SK-N-SH (cell line): Measurements from ENCODE around the gene PUS1. TPM values are rescaled to one million over a fixed set of nuclear protein-coding genes. Genes with fewer than 3 reads are reported as not detected.
"Not testable (repeated sequence)": the region's sequence is repeated elsewhere in the genome, so short reads cannot be mapped to it uniquely, and the experiment has no call there.

Experiments
- CTCF ChIA-PET: fragments of 300-600, 350-600 bp; formaldehyde crosslinking; extraction: SDS; loops from one replicate; lab custom pipeline; 2021; lab: Yijun Ruan, JAX
- POLR2A ChIA-PET: fragments of 350-600 bp; sonication (Branson Sonifier 250); formaldehyde crosslinking; extraction: SDS; loops from one replicate; lab custom pipeline; 2020; ENCODE audit warnings: antibody characterized with exemption, inconsistent platforms; lab: Yijun Ruan, JAX
- DNase-seq: peaks from one replicate; pipeline ENCODE4 v3.0.0; 2012
- H2AFZ ChIP-seq: fragments of 200-600 bp; sonication (generic); 2 replicates; pipeline ENCODE4 v1.8.1; 2016; ENCODE audit warnings: antibody characterized with exemption, mild to moderate bottlenecking, low read depth
- H3F3A ChIP-seq: fragments of 200-600 bp; sonication (generic); replicated peaks from 2 replicates; pipeline ENCODE3; 2016; ENCODE audit warnings: antibody characterized with exemption, mild to moderate bottlenecking; ENCODE audit not compliant: insufficient read depth
- H3K27ac ChIP-seq, 2 experiments: fragments of 200-500 bp in 1 of 2; fragments of 200-600 bp in 1 of 2; sonication (Bioruptor generic) in 1 of 2; sonication (generic), shearing (Covaris generic) in 1 of 2; 2 replicates each; pipeline versions ENCODE4 v1.5.1 to v1.6.1; 2014 to 2016; ENCODE audit warnings: low read depth in 2 of 2, inconsistent platforms in 1 of 2, low read length in 1 of 2, mild to moderate bottlenecking in 1 of 2, mixed read lengths in 1 of 2
- H3K27me3 ChIP-seq: fragments of 200-600 bp; sonication (generic), shearing (Covaris generic); 2 replicates; pipeline ENCODE4 v1.6.1; 2016; ENCODE audit warnings: mixed run types; ENCODE audit not compliant: insufficient read depth
- H3K36me3 ChIP-seq, 2 experiments: fragments of 200-500 bp in 1 of 2; fragments of 200-600 bp in 1 of 2; sonication (Bioruptor generic) in 1 of 2; sonication (generic) in 1 of 2; replicated peaks in 1 of 2; 2 replicates each; pipeline versions ENCODE3 to v1.5.1; 2014 to 2016; ENCODE audit warnings: low read length in 1 of 2, mild to moderate bottlenecking in 1 of 2; ENCODE audit not compliant: insufficient read depth in 2 of 2, control insufficient read depth in 1 of 2
- H3K4me1 ChIP-seq, 2 experiments: fragments of 200-500 bp in 1 of 2; fragments of 200-600 bp in 1 of 2; sonication (Bioruptor generic) in 1 of 2; sonication (generic), shearing (Covaris generic) in 1 of 2; 2 replicates each; pipeline versions ENCODE4 v1.5.1 to v1.6.1; 2014 to 2016; ENCODE audit warnings: low read depth in 1 of 2, low read length in 1 of 2, mixed run types in 1 of 2; ENCODE audit not compliant: insufficient read depth in 2 of 2, control insufficient read depth in 1 of 2
- H3K4me2 ChIP-seq: fragments of 200-600 bp; sonication (generic), shearing (Covaris generic); 2 replicates; pipeline ENCODE4 v1.6.1; 2017; ENCODE audit warnings: mixed run types
- H3K4me3 ChIP-seq, 2 experiments: fragments of 200-500 bp in 1 of 2; fragments of 200-600 bp in 1 of 2; sonication (Bioruptor generic) in 1 of 2; sonication (generic), shearing (Covaris generic) in 1 of 2; 2 replicates each; pipeline versions ENCODE4 v1.5.1 to v1.8.1; 2014 to 2016; ENCODE audit warnings: low read depth in 2 of 2, inconsistent platforms in 1 of 2, low read length in 1 of 2, mild to moderate bottlenecking in 1 of 2, mixed read lengths in 1 of 2, moderate library complexity in 1 of 2
- H3K79me2 ChIP-seq: fragments of 200-600 bp; sonication (generic); 2 replicates; pipeline ENCODE4 v1.8.1; 2017; ENCODE audit warnings: mild to moderate bottlenecking; ENCODE audit not compliant: insufficient read depth
- H3K9ac ChIP-seq: fragments of 200-600 bp; sonication (generic); 2 replicates; pipeline ENCODE4 v1.6.1; 2017; ENCODE audit warnings: mixed run types
- H3K9me2 ChIP-seq: fragments of 200-600 bp; sonication (generic); 2 replicates; pipeline ENCODE4 v1.6.1; 2017; ENCODE audit warnings: mixed run types
- H3K9me3 ChIP-seq: fragments of 200-600 bp; sonication (generic); 2 replicates; pipeline ENCODE4 v1.6.1; 2017; ENCODE audit warnings: mixed run types, mild to moderate bottlenecking, moderate library complexity
- H4K20me1 ChIP-seq: fragments of 200-600 bp; sonication (generic); 2 replicates; pipeline ENCODE4 v1.6.1; 2017; ENCODE audit warnings: mild to moderate bottlenecking, mixed run types; ENCODE audit not compliant: insufficient read depth
- CHD2 ChIP-seq: fragments of 150-350 bp; IDR thresholded peaks from 2 replicates; pipeline ENCODE4 v1.6.1; 2018; ENCODE audit warnings: low read length; ENCODE audit not compliant: partially characterized antibody
- ELF1 ChIP-seq: IDR thresholded peaks from 2 replicates; pipeline ENCODE4 v1.4.0; 2012
- FOXM1 ChIP-seq: IDR thresholded peaks from 2 replicates; pipeline ENCODE4 v1.4.0; 2012; ENCODE audit warnings: low read depth, mild to moderate bottlenecking
- GABPA ChIP-seq: IDR thresholded peaks from 2 replicates; pipeline ENCODE4 v1.4.0; 2012; ENCODE audit warnings: low read depth, mild to moderate bottlenecking
- JUND ChIP-seq: IDR thresholded peaks from 2 replicates; pipeline ENCODE4 v1.4.0; 2012
- RAD21 ChIP-seq: IDR thresholded peaks from 2 replicates; pipeline ENCODE4 v1.6.1; 2012; ENCODE audit warnings: mild to moderate bottlenecking, low read length
- RCOR1 ChIP-seq: fragments of 150-350 bp; IDR thresholded peaks from 2 replicates; pipeline ENCODE4 v1.6.1; 2017; ENCODE audit warnings: antibody characterized with exemption, low read length
- RXRA ChIP-seq: IDR thresholded peaks from 2 replicates; pipeline ENCODE4 v1.4.0; 2012; ENCODE audit warnings: low read depth, mild to moderate bottlenecking, borderline replicate concordance
- YY1 ChIP-seq: IDR thresholded peaks from 2 replicates; pipeline ENCODE4 v1.4.0; 2012; ENCODE audit warnings: low read depth, mild to moderate bottlenecking
- WGBS: methylation state at CpG from one replicate; pipeline ENCODE4 v1.1.6; 2017; ENCODE audit warnings: low lambda C conversion rate; 5-methylcytosine and 5-hydroxymethylcytosine counted together
- polyA plus RNA-seq, 3 experiments: library from polyadenylated mRNA; depleted of rRNA; stranded (reverse); fragments of >200 nt; gene quantifications; 2 replicates each; pipeline ENCODE4 v1.2.3, GENCODE V29; 2012
- TF ChIP-seq, protein P1 (sequence below): fragments of 150-350 bp; IDR thresholded peaks from 2 replicates; pipeline ENCODE4 v1.6.1; 2017; ENCODE audit warnings: antibody characterized with exemption, low read length, low read depth, borderline replicate concordance
- TF ChIP-seq, protein P2 (sequence below): fragments of 200-600 bp; sonication (generic); IDR thresholded peaks from 2 replicates; pipeline ENCODE4 v1.6.1; 2017; ENCODE audit warnings: antibody characterized with exemption, mild to moderate bottlenecking, moderate library complexity
- TF ChIP-seq, protein P3 (sequence below): IDR thresholded peaks from 2 replicates; pipeline ENCODE4 v1.4.0; 2012; ENCODE audit warnings: low read depth, borderline replicate concordance
- TF ChIP-seq, protein P4 (sequence below): IDR thresholded peaks from 2 replicates; pipeline ENCODE4 v1.4.0; 2012; ENCODE audit warnings: low read depth
- TF ChIP-seq, protein P5 (sequence below): fragments of 150-350 bp; IDR thresholded peaks from 2 replicates; pipeline ENCODE4 v1.6.1; 2016; ENCODE audit warnings: mild to moderate bottlenecking, low read depth, low read length

PUS1 gene
- polyA plus RNA-seq, 1 of the 3 experiments (the other 2 are of a cell fraction), result 53.1 TPM

DNA sequence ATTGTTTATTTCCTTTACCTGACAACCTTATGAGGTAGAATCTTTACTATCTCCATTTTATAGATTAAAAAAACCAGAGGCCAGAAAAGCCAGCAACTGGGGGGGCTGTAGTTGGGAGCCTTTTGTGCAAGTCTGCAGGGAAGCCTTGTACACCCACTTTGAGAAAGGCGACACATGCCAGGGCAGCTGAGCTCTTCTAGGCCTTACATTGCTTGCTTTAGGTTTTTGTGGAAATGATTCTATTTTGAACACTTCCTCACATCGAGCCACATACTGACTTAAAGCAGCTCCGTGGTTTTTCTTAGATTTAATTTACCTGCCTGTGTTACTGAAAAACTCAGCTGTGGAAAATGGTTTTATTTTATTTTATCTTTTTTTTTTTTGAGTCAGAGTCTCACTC is 55.3 kb downstream of the PUS1 start:
- Histone ChIP-seq H4K20me1 (peaks cover 18% of the 10 kb centered on the region), H3K9me3 (no peaks in the 10 kb centered on the region), H2AFZ (no peak overlapping the region), H3K9ac (no peak overlapping the region), H3K27ac (no peak overlapping the region), H3K4me2 (no peak overlapping the region), H3K79me2 (peaks cover 11% of the 10 kb centered on the region; the same call in 1 of the 2 replicates), H3K36me3 (peaks cover 34 to 48% of the 10 kb centered on the region in 2 experiments), H3K4me1 (peaks cover 0 to 4% of the 10 kb centered on the region in 2 experiments; a peak in 1 of 4 replicates), H3K9me2 (no peaks in the 10 kb centered on the region), H3K27me3 (no peaks in the 10 kb centered on the region), H3K4me3 (no peak overlapping the region), H3F3A (peaks cover 4% of the 10 kb centered on the region)
- ChIA-PET POLR2A (no interaction called here), CTCF (interaction anchor here (1.0 to 1.2 kb wide), 2 partner anchors 27 to 157 kb away, joined by 3 read pairs; no protein-coding TSS in a partner anchor)
- WGBS, result 100% methylated on average over 3 of the region's 3 CpGs
- DNase-seq, result no peak
- TF ChIP-seq, protein P1, sequence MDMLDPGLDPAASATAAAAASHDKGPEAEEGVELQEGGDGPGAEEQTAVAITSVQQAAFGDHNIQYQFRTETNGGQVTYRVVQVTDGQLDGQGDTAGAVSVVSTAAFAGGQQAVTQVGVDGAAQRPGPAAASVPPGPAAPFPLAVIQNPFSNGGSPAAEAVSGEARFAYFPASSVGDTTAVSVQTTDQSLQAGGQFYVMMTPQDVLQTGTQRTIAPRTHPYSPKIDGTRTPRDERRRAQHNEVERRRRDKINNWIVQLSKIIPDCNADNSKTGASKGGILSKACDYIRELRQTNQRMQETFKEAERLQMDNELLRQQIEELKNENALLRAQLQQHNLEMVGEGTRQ, result no peak
- TF ChIP-seq, protein P2, sequence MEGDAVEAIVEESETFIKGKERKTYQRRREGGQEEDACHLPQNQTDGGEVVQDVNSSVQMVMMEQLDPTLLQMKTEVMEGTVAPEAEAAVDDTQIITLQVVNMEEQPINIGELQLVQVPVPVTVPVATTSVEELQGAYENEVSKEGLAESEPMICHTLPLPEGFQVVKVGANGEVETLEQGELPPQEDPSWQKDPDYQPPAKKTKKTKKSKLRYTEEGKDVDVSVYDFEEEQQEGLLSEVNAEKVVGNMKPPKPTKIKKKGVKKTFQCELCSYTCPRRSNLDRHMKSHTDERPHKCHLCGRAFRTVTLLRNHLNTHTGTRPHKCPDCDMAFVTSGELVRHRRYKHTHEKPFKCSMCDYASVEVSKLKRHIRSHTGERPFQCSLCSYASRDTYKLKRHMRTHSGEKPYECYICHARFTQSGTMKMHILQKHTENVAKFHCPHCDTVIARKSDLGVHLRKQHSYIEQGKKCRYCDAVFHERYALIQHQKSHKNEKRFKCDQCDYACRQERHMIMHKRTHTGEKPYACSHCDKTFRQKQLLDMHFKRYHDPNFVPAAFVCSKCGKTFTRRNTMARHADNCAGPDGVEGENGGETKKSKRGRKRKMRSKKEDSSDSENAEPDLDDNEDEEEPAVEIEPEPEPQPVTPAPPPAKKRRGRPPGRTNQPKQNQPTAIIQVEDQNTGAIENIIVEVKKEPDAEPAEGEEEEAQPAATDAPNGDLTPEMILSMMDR, result no peak
- TF ChIP-seq, protein P3, sequence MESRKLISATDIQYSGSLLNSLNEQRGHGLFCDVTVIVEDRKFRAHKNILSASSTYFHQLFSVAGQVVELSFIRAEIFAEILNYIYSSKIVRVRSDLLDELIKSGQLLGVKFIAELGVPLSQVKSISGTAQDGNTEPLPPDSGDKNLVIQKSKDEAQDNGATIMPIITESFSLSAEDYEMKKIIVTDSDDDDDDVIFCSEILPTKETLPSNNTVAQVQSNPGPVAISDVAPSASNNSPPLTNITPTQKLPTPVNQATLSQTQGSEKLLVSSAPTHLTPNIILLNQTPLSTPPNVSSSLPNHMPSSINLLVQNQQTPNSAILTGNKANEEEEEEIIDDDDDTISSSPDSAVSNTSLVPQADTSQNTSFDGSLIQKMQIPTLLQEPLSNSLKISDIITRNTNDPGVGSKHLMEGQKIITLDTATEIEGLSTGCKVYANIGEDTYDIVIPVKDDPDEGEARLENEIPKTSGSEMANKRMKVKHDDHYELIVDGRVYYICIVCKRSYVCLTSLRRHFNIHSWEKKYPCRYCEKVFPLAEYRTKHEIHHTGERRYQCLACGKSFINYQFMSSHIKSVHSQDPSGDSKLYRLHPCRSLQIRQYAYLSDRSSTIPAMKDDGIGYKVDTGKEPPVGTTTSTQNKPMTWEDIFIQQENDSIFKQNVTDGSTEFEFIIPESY, result no peak
- TF ChIP-seq, protein P4, sequence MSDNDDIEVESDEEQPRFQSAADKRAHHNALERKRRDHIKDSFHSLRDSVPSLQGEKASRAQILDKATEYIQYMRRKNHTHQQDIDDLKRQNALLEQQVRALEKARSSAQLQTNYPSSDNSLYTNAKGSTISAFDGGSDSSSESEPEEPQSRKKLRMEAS, result no peak
- TF ChIP-seq, protein P5, sequence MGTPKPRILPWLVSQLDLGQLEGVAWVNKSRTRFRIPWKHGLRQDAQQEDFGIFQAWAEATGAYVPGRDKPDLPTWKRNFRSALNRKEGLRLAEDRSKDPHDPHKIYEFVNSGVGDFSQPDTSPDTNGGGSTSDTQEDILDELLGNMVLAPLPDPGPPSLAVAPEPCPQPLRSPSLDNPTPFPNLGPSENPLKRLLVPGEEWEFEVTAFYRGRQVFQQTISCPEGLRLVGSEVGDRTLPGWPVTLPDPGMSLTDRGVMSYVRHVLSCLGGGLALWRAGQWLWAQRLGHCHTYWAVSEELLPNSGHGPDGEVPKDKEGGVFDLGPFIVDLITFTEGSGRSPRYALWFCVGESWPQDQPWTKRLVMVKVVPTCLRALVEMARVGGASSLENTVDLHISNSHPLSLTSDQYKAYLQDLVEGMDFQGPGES, result no peak
- TF ChIP-seq YY1 (no peak), GABPA (no peak), RAD21 (no peak), JUND (no peak), RCOR1 (no peak), ELF1 (no peak), RXRA (no peak), FOXM1 (no peak), CHD2 (no peak)

DNA sequence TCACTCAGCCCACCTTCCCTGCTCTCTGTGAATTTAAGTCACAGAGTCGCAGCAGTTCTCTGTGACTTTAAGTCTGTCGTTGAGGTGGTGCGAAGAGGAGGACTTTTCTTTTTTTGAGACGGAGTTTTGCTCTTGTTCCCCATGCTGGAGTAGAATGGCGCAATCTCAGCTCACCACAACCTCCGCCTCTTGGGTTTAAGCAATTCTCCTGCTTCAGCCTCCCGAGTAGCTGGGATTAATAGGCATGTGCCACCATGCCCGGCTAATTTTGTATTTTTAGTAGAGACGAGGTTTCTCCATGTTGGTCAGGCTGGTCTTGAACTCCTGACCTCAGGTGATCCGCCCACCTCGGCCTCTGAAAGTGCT is 56.4 kb downstream of the PUS1 start:
- H3K4me3 ChIP-seq, H3K9me3 ChIP-seq, H3K27ac ChIP-seq, H3F3A ChIP-seq, H2AFZ ChIP-seq, DNase-seq, H3K4me2 ChIP-seq, H3K9ac ChIP-seq, POLR2A ChIA-PET, H3K79me2 ChIP-seq, H4K20me1 ChIP-seq, H3K27me3 ChIP-seq, H3K9me2 ChIP-seq: not testable (repeated sequence)
- H3K4me1 ChIP-seq, result peaks cover 0 to 11% of the 10 kb centered on the region in 2 experiments; a peak in 1 of 4 replicates
- peaks cover 43 to 58% of the 10 kb centered on the region in 2 experiments for H3K36me3 ChIP-seq
- WGBS, result 97% methylated on average over 11 of the region's 11 CpGs
- CTCF ChIA-PET, result interaction anchor here (0.7 kb wide), 1 partner anchor 16 kb away, joined by 3 read pairs; no protein-coding TSS in a partner anchor
